Stomach (tissue), 4 donors: ENCODE data around the gene CHST11.

Experiments
- EP300 ChIP-seq: sonication (generic); formaldehyde crosslinking; IDR thresholded peaks from one replicate; pipeline ENCODE4 v1.6.1; 2017; ENCODE audit warnings: antibody characterized with exemption
- POLR2A ChIP-seq, 4 donors: fragments of 450-650 bp; IDR thresholded peaks; one replicate each; pipeline ENCODE4 v1.6.1; 2016; ENCODE audit warnings: antibody characterized with exemption in 4 of 4, control low read depth in 2 of 4, mild to moderate bottlenecking in 1 of 4, moderate library complexity in 1 of 4
- POLR2AphosphoS5 ChIP-seq, 3 donors: sonication (generic); formaldehyde crosslinking; IDR thresholded peaks; one replicate each; pipeline ENCODE4 v1.6.1; 2016; ENCODE audit warnings: antibody characterized with exemption in 3 of 3
- TF ChIP-seq, protein P1 (sequence below), 7 experiments: fragments of 450-650 bp in 4 of 7; fragments of 200-600 bp in 3 of 7; sonication (generic) in 3 of 7; IDR thresholded peaks; one replicate each; pipeline ENCODE4 v1.5.1; 2016 to 2019; ENCODE audit warnings: antibody characterized with exemption in 7 of 7, control low read depth in 2 of 7, mild to moderate bottlenecking in 1 of 7

GRCh38 chr12:104620837-104621531 lies 164.2 kb downstream of the CHST11 start:
- TF ChIP-seq, protein P1, sequence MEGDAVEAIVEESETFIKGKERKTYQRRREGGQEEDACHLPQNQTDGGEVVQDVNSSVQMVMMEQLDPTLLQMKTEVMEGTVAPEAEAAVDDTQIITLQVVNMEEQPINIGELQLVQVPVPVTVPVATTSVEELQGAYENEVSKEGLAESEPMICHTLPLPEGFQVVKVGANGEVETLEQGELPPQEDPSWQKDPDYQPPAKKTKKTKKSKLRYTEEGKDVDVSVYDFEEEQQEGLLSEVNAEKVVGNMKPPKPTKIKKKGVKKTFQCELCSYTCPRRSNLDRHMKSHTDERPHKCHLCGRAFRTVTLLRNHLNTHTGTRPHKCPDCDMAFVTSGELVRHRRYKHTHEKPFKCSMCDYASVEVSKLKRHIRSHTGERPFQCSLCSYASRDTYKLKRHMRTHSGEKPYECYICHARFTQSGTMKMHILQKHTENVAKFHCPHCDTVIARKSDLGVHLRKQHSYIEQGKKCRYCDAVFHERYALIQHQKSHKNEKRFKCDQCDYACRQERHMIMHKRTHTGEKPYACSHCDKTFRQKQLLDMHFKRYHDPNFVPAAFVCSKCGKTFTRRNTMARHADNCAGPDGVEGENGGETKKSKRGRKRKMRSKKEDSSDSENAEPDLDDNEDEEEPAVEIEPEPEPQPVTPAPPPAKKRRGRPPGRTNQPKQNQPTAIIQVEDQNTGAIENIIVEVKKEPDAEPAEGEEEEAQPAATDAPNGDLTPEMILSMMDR (IDR thresholded peaks at IDR 0.05): no peak
- TF ChIP-seq POLR2AphosphoS5 (IDR thresholded peaks at IDR 0.05): no peak
- no peak for TF ChIP-seq POLR2A (IDR thresholded peaks at IDR 0.05)
- TF ChIP-seq EP300: no peak
